Measurements from ENCODE around the gene SSNA1.

SSNA1 gene

DNA sequence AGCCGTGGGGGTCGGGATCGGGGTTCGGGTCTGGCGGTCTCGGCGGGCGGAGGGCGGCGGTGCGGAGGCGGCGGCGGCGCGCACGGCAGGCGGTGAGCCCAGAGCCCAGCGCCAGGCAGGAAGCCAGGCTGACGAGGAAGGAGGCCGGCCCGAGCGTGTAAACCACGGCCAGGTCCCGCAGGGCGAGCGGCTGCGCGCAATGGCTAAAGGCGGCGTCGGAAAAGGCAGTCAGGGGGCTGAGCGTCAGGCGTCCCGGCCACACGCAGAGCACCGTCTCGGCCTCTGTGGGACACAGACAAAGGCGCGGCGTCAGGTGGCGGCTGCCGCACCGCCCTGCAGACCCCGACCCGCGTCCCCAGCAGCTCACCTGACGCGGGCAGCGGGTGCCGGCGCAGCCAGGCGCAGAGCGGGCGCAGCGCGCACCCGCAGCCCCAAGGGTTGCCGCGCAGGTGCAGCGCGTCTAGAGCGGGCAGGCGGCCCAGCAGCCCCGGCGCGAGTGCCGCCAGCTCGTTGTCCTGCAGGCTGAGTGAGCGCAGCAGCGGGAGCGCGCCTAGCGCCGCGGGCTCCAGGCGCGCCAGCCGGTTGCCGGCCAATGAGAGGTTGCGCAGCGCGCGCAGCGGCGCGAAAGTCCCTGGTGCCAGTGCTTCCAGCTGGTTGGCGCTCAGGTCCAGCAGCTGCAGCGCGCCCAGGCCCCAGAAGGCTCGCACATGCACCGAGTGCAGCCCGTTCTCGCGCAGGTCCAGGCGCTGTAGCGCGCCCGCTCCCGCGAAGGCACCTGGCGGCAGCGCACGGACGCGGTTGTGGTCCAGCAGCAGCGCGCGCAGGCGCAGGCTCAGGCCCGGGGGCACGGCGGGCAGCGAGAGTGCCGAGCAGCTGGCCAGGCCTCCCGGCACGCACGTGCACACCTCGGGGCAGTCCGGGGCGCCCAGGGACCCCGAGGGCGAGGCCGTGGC, 19.3 kb upstream of the SSNA1 start:
- Histone ChIP-seq H3K9me3 (ENCODE audit: control insufficient read depth, low read length) (no peaks in the 10 kb centered on the region), H3K4me3 (ENCODE audit: insufficient read depth, low read depth, low read length, poor library complexity, severe bottlenecking) (peak overlapping the region; percentile 37), H3K27me3 (replicated peaks; ENCODE audit: control insufficient read depth, insufficient read depth, low read length, poor library complexity, severe bottlenecking) (peaks cover 71% of the 10 kb centered on the region), H3K27ac (ENCODE audit: insufficient read depth, low read length, poor library complexity, severe bottlenecking) (no peak overlapping the region), H3K4me1 (ENCODE audit: control insufficient read depth, insufficient read depth, low read length, poor library complexity, severe bottlenecking) (peaks cover 19% of the 10 kb centered on the region), H3K36me3 (ENCODE audit: control insufficient read depth, insufficient read depth, low read length) (no peaks in the 10 kb centered on the region)
- DNase-seq, result no peak

DNA sequence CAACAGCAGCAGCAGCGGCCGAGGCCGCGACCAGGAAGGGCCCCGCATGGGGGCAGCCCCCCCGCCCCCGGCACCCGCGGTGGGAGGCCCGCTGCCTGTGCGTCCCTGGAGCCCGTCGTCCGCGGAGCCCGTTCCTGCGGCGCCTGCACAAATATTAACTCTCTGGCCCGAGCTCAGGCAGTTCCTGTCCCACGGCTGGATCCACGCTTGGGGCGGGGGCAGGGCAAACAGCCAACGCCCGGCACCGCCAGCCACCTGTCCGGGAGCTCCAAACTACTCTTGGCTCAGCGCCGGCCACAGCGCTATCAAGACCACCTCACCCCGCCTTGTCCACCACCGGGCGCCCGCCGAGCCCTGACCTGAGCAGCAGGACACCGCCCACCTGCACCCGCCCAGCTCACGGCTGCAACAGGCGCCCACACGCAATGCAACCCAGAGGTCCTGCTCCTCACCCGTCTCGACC, 18.5 kb upstream of the SSNA1 start, which contains the start of gene LRRC26:
Gene LRRC26 (minus strand): TSS at position 156 of the 463 bp plus-strand sequence. CDS start 108 bp downstream, at position 48.
- Histone ChIP-seq H3K9me3 (ENCODE audit: control insufficient read depth, low read length) (no peaks in the 10 kb centered on the region), H3K27ac (ENCODE audit: insufficient read depth, low read length, poor library complexity, severe bottlenecking) (no peak within 1 kb of the TSS), H3K4me3 (ENCODE audit: insufficient read depth, low read depth, low read length, poor library complexity, severe bottlenecking) (peak within 1 kb of the TSS; percentile 37), H3K27me3 (replicated peaks; ENCODE audit: control insufficient read depth, insufficient read depth, low read length, poor library complexity, severe bottlenecking) (peaks cover 64% of the 10 kb centered on the region), H3K4me1 (ENCODE audit: control insufficient read depth, insufficient read depth, low read length, poor library complexity, severe bottlenecking) (peaks cover 19% of the 10 kb centered on the region), H3K36me3 (ENCODE audit: control insufficient read depth, insufficient read depth, low read length) (no peaks in the 10 kb centered on the region)
- DNase-seq, result no peak

DNA sequence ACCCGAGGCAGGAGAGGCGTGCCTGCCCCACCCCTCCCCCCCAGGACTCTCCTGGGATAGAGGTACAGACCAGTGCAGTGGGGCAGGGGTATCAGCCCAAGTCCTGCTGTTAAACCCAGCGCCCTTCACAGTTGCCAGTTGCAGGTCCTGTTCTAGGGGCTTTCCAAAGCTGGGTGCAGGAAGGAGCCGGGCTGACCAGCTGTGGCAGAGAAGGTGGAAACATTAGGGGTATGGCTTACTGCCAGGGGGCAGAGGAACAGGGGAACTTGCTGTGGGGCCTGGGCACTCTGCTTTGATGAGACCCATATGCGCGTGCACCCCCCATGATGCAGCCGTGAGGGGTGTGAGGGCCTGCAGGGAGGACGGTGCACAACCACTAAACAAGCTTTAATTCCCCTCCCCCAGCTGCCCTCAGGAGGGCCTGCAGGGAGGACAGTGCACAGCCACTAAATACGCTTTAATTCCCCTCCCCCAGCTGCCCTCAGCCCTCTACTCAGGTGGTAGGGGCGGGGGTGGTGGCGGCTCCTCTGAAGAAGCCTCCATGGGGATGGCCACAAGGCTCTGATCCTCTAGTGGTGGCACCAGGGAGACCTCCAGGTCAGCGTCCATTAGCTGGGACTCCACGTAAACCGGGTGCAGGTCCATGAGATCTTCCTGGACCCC, 17.9 kb upstream of the SSNA1 start:
- peaks cover 57% of the 10 kb centered on the region for H3K27me3 ChIP-seq (replicated peaks; ENCODE audit: control insufficient read depth, insufficient read depth, low read length, poor library complexity, severe bottlenecking)
- no peak overlapping the region for H3K4me3 ChIP-seq (ENCODE audit: insufficient read depth, low read depth, low read length, poor library complexity, severe bottlenecking)
- peaks cover 19% of the 10 kb centered on the region for H3K4me1 ChIP-seq (ENCODE audit: control insufficient read depth, insufficient read depth, low read length, poor library complexity, severe bottlenecking)
- H3K9me3 ChIP-seq (ENCODE audit: control insufficient read depth, low read length), result no peaks in the 10 kb centered on the region
- DNase-seq, result no peak
- no peaks in the 10 kb centered on the region for H3K36me3 ChIP-seq (ENCODE audit: control insufficient read depth, insufficient read depth, low read length)
- no peak overlapping the region for H3K27ac ChIP-seq (ENCODE audit: insufficient read depth, low read length, poor library complexity, severe bottlenecking)

DNA sequence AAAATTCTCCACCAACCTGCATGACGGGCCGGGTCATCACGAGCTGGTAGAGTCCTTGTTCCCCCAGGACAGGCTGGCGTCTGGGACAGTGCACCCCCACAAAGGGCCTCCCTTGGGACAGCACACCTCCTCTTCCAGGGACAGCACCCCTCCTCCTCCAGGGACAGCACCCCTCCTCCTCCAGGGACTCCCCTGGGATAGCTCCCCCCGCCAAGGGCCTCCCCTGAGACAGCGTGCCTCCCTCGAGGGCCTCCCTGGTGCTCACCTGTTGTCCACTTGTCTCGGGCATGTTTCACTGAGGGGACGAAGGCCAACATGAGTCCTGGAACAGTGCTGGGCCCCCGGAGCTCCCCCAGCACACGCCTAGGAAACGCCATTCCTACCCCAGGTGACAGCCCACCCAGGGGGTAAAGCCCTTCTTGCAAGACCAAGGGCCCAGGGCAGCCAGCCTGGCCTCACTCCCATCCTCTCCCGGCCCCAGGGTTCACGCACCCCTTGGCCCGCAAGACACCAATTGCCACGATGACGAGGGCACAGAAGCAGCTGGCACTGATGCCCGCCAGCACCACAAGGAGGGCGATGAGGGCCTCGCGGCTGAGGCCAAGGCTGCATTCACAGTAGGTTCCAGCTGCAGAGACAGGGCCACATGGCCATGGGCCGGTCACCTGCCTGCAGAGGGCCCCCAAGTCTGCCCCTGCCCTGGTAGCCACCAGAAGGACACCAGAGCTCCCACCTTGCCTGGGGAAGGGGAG, 17.2 kb upstream of the SSNA1 start:
- Histone ChIP-seq H3K4me3 (ENCODE audit: insufficient read depth, low read depth, low read length, poor library complexity, severe bottlenecking) (no peak overlapping the region), H3K27me3 (replicated peaks; ENCODE audit: control insufficient read depth, insufficient read depth, low read length, poor library complexity, severe bottlenecking) (peaks cover 50% of the 10 kb centered on the region), H3K36me3 (ENCODE audit: control insufficient read depth, insufficient read depth, low read length) (no peaks in the 10 kb centered on the region), H3K27ac (ENCODE audit: insufficient read depth, low read length, poor library complexity, severe bottlenecking) (no peak overlapping the region), H3K4me1 (ENCODE audit: control insufficient read depth, insufficient read depth, low read length, poor library complexity, severe bottlenecking) (peaks cover 19% of the 10 kb centered on the region), H3K9me3 (ENCODE audit: control insufficient read depth, low read length) (no peaks in the 10 kb centered on the region)
- no peak for DNase-seq

DNA sequence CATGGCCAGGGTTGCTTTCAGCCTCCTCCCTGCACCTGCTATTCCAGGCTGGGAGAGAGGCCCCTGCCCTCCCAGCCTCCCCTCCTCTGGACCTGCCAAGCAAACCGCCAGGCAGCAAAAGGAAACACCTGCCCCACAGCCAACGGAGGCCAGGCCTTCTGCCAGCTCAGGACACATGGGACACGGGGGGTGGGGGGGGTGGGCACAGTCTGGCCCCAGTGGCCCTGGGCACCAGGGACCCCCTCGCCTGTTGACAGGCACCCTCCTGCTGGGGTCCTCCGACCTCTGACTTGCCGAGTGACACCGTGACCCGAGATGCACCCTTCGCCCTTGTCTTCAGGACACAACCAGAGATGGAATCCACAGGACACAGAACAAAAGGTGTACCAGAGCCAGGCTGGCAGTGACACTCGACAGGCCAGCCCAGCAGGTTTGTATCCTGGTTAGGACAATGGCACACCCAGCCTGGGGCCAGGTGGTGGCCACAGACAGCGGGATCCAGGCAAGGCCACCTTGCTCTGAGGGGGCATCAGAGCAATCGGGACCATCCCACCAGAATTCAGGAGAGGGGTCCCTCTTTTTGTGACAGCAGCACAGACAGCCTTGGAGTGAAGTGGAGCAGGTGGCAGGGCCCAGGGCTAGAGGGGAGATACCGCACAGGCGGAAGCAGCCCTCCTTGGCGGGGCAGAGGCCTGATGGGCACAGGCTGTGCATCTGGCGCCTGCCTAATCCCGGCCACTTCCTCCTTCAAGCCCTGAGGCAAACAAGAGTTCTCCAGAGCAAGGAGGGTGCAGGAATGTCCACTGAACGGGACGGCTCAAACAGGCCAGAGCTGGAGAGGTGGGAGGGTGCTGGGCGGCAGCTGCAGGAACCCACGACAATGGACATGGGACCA, 15.3 kb upstream of the SSNA1 start:
- Histone ChIP-seq H3K4me3 (ENCODE audit: insufficient read depth, low read depth, low read length, poor library complexity, severe bottlenecking) (no peak overlapping the region), H3K27ac (ENCODE audit: insufficient read depth, low read length, poor library complexity, severe bottlenecking) (no peak overlapping the region), H3K36me3 (ENCODE audit: control insufficient read depth, insufficient read depth, low read length) (peaks cover 3% of the 10 kb centered on the region), H3K27me3 (replicated peaks; ENCODE audit: control insufficient read depth, insufficient read depth, low read length, poor library complexity, severe bottlenecking) (peaks cover 32% of the 10 kb centered on the region), H3K4me1 (ENCODE audit: control insufficient read depth, insufficient read depth, low read length, poor library complexity, severe bottlenecking) (peaks cover 12% of the 10 kb centered on the region), H3K9me3 (ENCODE audit: control insufficient read depth, low read length) (no peaks in the 10 kb centered on the region)
- no peak for DNase-seq

DNA sequence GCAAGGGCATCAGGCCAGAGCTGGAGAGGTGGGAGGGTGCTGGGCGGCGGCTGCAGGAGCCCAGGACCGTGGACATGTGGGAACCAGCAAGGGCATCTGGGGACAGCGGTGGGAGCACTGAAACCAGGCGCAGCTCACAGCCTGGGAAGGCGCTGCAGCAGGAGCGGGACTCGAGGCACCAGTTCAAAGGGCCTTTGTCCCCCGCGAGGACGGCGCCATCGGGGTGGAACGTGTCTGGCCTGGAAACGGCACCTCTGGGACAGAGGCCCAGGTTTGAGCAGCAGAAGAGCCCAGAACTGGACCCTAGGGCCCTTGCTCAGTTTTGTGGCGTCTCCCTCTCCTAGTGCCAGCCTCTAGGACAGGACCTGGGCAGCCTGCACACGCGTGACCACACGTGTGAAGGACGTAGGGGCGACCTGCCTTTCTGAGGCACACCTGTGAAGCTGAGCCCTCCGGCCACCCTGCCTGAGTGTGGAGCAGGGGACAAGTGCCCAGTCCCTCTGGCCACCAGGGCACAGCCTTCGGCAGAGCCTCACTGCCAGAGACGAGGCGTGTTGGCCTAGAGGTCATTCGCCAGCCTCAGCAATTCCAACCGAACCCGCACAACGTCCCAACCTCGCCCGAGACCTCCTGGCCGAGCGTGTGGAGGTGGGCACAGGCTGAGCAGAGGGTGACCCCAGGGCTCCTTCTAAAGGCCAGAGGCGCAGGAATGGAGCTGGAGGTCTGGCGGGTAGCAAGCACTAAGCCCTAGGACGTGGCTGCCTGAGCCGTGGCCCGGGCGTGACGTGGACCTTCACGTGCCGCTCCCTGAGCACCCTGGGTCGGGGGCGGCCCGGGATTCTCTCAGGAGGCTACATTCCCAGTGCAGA, 14.4 kb upstream of the SSNA1 start:
- Histone ChIP-seq H3K9me3 (ENCODE audit: control insufficient read depth, low read length) (no peaks in the 10 kb centered on the region), H3K27ac (ENCODE audit: insufficient read depth, low read length, poor library complexity, severe bottlenecking) (no peak overlapping the region), H3K36me3 (ENCODE audit: control insufficient read depth, insufficient read depth, low read length) (peaks cover 9% of the 10 kb centered on the region), H3K4me3 (ENCODE audit: insufficient read depth, low read depth, low read length, poor library complexity, severe bottlenecking) (no peak overlapping the region), H3K27me3 (replicated peaks; ENCODE audit: control insufficient read depth, insufficient read depth, low read length, poor library complexity, severe bottlenecking) (peaks cover 27% of the 10 kb centered on the region), H3K4me1 (ENCODE audit: control insufficient read depth, insufficient read depth, low read length, poor library complexity, severe bottlenecking) (peaks cover 7% of the 10 kb centered on the region)
- DNase-seq, result no peak

DNA sequence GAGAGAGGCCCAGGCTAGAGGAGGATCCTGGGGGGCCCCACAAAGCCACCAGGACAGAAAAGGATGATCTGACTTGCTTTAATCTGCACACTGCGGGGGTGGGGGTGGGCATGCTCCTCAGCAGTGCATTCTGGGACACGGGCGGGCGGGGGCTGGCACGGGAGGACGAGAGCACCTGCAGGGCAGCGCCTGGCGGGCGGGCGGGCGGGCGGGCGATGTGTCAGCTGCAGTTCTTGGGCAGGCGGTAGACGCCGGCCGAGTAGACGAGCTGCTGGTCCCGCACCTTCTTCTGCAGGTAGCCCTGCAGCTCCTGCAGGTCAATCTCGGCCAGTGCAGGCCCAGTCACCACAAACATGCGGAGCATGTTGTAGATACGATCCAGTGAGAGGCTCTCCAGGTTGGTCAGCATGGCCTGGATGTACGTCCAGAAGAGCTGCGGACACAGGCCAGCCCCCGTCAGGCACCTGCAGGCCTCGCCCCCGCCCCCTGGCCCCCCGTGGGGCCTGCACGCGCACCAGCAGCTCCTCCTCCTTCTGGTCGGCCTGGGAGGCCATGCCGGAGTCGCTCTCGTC, 13.7 kb upstream of the SSNA1 start:
- Histone ChIP-seq H3K4me1 (ENCODE audit: control insufficient read depth, insufficient read depth, low read length, poor library complexity, severe bottlenecking) (no peaks in the 10 kb centered on the region), H3K36me3 (ENCODE audit: control insufficient read depth, insufficient read depth, low read length) (peaks cover 16% of the 10 kb centered on the region), H3K4me3 (ENCODE audit: insufficient read depth, low read depth, low read length, poor library complexity, severe bottlenecking) (no peak overlapping the region), H3K27ac (ENCODE audit: insufficient read depth, low read length, poor library complexity, severe bottlenecking) (no peak overlapping the region), H3K9me3 (ENCODE audit: control insufficient read depth, low read length) (no peaks in the 10 kb centered on the region), H3K27me3 (replicated peaks; ENCODE audit: control insufficient read depth, insufficient read depth, low read length, poor library complexity, severe bottlenecking) (peaks cover 19% of the 10 kb centered on the region)
- DNase-seq, result no peak

DNA sequence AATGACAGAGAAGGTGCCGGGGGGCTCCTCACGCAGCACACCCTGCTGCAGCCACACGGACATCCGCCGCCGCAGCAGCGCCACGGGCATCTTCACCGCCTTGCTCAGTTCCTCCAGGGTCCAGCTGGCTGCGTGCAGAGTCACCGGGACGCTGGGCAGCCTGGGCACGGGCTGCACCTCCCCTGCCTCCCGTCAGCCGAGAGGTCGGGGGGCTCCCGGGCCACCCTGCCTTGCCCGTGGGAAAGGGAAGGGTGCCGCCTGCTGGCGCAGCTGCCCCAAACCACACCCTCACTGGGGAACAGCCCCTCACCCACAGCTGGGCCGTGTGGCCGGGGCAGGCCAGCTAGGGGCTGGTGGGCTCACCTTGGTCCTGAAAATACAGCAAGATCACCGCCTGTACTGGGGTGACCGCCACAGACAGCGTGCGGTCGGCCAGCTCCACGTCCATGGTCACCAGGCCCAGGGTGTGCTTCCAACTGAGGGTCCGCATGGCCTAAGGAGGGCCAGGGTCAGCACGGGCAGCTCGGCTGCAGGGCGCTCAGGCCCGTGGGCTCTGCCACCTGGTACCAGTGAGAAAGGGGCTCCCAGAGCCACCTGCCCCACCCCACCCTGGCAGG, 13.0 kb upstream of the SSNA1 start:
- no peaks in the 10 kb centered on the region for H3K9me3 ChIP-seq (ENCODE audit: control insufficient read depth, low read length)
- no peak for DNase-seq
- no peak overlapping the region for H3K27ac ChIP-seq (ENCODE audit: insufficient read depth, low read length, poor library complexity, severe bottlenecking)
- H3K4me3 ChIP-seq (ENCODE audit: insufficient read depth, low read depth, low read length, poor library complexity, severe bottlenecking), result no peak overlapping the region
- no peaks in the 10 kb centered on the region for H3K4me1 ChIP-seq (ENCODE audit: control insufficient read depth, insufficient read depth, low read length, poor library complexity, severe bottlenecking)
- H3K27me3 ChIP-seq (replicated peaks; ENCODE audit: control insufficient read depth, insufficient read depth, low read length, poor library complexity, severe bottlenecking), result peaks cover 13% of the 10 kb centered on the region
- peaks cover 22% of the 10 kb centered on the region for H3K36me3 ChIP-seq (ENCODE audit: control insufficient read depth, insufficient read depth, low read length)
